GM19438 (cell line): ENCODE data around the gene STX16.

Experiments used
- ATAC-seq: cut with Tn5 transposase; IDR thresholded peaks from one replicate; pipeline ENCODE4 v1.9.1; 2021; ENCODE audit warnings: low read depth; ENCODE audit not compliant: unreplicated experiment

The STX16 gene

GRCh38 chr20:58695084-58695722 lies 44.1 kb downstream of the STX16 start:
- no peak for ATAC-seq

GRCh38 chr20:58695895-58696375 lies 44.9 kb downstream of the STX16 start:
- no peak for ATAC-seq

- ATAC-seq, result no peak
Observed at GRCh38 chr20:58696411-58696961, 45.4 kb downstream of the STX16 start.

GRCh38 chr20:58697201-58697866 lies 46.3 kb downstream of the STX16 start:
- no peak for ATAC-seq

GRCh38 chr20:58697867-58698703 lies 47.0 kb downstream of the STX16 start:
- no peak for ATAC-seq

- no peak for ATAC-seq
Observed at GRCh38 chr20:58698741-58699622, 47.9 kb downstream of the STX16 start.

- no peak for ATAC-seq
Observed at GRCh38 chr20:58699623-58700107, 48.6 kb downstream of the STX16 start.

- no peak for ATAC-seq
Observed at GRCh38 chr20:58700121-58700821, 49.2 kb downstream of the STX16 start.

- ATAC-seq, result no peak
Observed at GRCh38 chr20:58700823-58701222, 49.7 kb downstream of the STX16 start.

GRCh38 chr20:58701431-58702160 lies 50.5 kb downstream of the STX16 start:
- ATAC-seq, result no peak

- ATAC-seq, result no peak
Observed at GRCh38 chr20:58702161-58702510, 51.1 kb downstream of the STX16 start.

- ATAC-seq, result no peak
Observed at GRCh38 chr20:58702859-58703648, 52.0 kb downstream of the STX16 start.

- no peak for ATAC-seq
Observed at GRCh38 chr20:58703765-58704371, 52.8 kb downstream of the STX16 start.

- no peak for ATAC-seq
Observed at GRCh38 chr20:58705208-58705926, 54.3 kb downstream of the STX16 start.

GRCh38 chr20:58706150-58706892 lies 55.2 kb downstream of the STX16 start:
- no peak for ATAC-seq

- no peak for ATAC-seq
Observed at GRCh38 chr20:58706975-58707681, 56.0 kb downstream of the STX16 start.
